Measurements from ENCODE around the gene ZNRF1. TPM values are rescaled to one million over a fixed set of nuclear protein-coding genes. Genes with fewer than 3 reads are reported as not detected.
A peak's percentile ranks its signal among the peaks of the same experiment; 100 is the strongest.

ZNRF1 gene
- total and polyA plus RNA-seq, 2 of the 13 experiments (the other 11 are each of a cell fraction or from before 2014, with no cell fraction given), result 43.9 to 58.7 TPM

GRCh38 chr16:75148311-75149195 lies 149.7 kb downstream of the ZNRF1 start, which contains the start of gene ZFP1 (continued):
- TF ChIP-seq ZBTB44 (CRISPR knock-in tag; IDR thresholded peaks at IDR 0.05) (0 out of 2 replicates have a peak, but pooled peaks have one; percentile 64), TCF12 (IDR thresholded peaks at IDR 0.05) (no peak), TCF12 (CRISPR knock-in tag; IDR thresholded peaks at IDR 0.05) (peak; percentile 91), ELK4 (CRISPR knock-in tag; IDR thresholded peaks at IDR 0.05; ENCODE audit: borderline replicate concordance) (no peak), ZNF776 (CRISPR knock-in tag; IDR thresholded peaks at IDR 0.05) (no peak), ATF1 (CRISPR knock-in tag; IDR thresholded peaks at IDR 0.05) (no peak), GATA4 (IDR thresholded peaks at IDR 0.05; ENCODE audit: borderline replicate concordance, low read depth) (peak; percentile 64; the same call in 1 of the 2 replicates), CAMTA2 (CRISPR knock-in tag; IDR thresholded peaks at IDR 0.05; ENCODE audit: borderline replicate concordance) (0 out of 2 replicates have a peak, but pooled peaks have one; percentile 90), TFAP4 (IDR thresholded peaks at IDR 0.05; ENCODE audit: borderline replicate concordance, low read depth) (peak; percentile 16; the same call in 1 of the 2 replicates), IRF9 (CRISPR knock-in tag; IDR thresholded peaks at IDR 0.05; ENCODE audit: borderline replicate concordance) (peak; percentile 96; the same call in 1 of the 2 replicates), REL (CRISPR knock-in tag; conservative IDR thresholded peaks at IDR 0.05) (no peak), KDM3A (CRISPR knock-in tag; IDR thresholded peaks at IDR 0.05; ENCODE audit: low read depth) (peak; percentile 88), HDAC1 (CRISPR knock-in tag; IDR thresholded peaks at IDR 0.05) (peak; percentile 98), ZNF33A (CRISPR knock-in tag; IDR thresholded peaks at IDR 0.05; ENCODE audit: borderline replicate concordance) (peak; percentile 95; the same call in 1 of the 2 replicates), ZNF564 (CRISPR knock-in tag; IDR thresholded peaks at IDR 0.05) (peak; percentile 89)
- TF ChIP-seq, protein P1, sequence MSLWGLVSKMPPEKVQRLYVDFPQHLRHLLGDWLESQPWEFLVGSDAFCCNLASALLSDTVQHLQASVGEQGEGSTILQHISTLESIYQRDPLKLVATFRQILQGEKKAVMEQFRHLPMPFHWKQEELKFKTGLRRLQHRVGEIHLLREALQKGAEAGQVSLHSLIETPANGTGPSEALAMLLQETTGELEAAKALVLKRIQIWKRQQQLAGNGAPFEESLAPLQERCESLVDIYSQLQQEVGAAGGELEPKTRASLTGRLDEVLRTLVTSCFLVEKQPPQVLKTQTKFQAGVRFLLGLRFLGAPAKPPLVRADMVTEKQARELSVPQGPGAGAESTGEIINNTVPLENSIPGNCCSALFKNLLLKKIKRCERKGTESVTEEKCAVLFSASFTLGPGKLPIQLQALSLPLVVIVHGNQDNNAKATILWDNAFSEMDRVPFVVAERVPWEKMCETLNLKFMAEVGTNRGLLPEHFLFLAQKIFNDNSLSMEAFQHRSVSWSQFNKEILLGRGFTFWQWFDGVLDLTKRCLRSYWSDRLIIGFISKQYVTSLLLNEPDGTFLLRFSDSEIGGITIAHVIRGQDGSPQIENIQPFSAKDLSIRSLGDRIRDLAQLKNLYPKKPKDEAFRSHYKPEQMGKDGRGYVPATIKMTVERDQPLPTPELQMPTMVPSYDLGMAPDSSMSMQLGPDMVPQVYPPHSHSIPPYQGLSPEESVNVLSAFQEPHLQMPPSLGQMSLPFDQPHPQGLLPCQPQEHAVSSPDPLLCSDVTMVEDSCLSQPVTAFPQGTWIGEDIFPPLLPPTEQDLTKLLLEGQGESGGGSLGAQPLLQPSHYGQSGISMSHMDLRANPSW (CRISPR knock-in tag; IDR thresholded peaks at IDR 0.05; ENCODE audit: borderline replicate concordance), result no peak
- TF ChIP-seq, protein P2, sequence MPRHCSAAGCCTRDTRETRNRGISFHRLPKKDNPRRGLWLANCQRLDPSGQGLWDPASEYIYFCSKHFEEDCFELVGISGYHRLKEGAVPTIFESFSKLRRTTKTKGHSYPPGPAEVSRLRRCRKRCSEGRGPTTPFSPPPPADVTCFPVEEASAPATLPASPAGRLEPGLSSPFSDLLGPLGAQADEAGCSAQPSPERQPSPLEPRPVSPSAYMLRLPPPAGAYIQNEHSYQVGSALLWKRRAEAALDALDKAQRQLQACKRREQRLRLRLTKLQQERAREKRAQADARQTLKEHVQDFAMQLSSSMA (CRISPR knock-in tag; IDR thresholded peaks at IDR 0.05), result peak; percentile 93; the same call in 1 of the 2 replicates

Data from HepG2 (cell line).